ENCODE data around the gene DAZ1.
"Not testable (repeated sequence)": the region's sequence is repeated elsewhere in the genome, so short reads cannot be mapped to it uniquely, and the experiment has no call there.

DAZ1 gene

GRCh38 chrY:23198908-23199307, at the start of gene DAZ1:
Gene DAZ1, minus strand, starts transcription at chrY:23199008. Its CDS starts 208 bp downstream, at chrY:23198800.
- not testable (repeated sequence) for DNase-seq

- not testable (repeated sequence) for DNase-seq
These were observed 20.4 kb upstream of the DAZ1 start, which contains the start of gene DAZ2 for GRCh38 chrY:23219233-23219632. Gene DAZ2, plus strand, starts transcription at chrY:23219533. Its CDS starts 208 bp downstream, at chrY:23219741.

- DNase-seq, result not testable (repeated sequence)
These were observed 11.9 kb upstream of the DAZ1 start for GRCh38 chrY:23210681-23211080.

- not testable (repeated sequence) for DNase-seq
These were observed 11.1 kb upstream of the DAZ1 start for GRCh38 chrY:23209802-23210495.

DNA sequence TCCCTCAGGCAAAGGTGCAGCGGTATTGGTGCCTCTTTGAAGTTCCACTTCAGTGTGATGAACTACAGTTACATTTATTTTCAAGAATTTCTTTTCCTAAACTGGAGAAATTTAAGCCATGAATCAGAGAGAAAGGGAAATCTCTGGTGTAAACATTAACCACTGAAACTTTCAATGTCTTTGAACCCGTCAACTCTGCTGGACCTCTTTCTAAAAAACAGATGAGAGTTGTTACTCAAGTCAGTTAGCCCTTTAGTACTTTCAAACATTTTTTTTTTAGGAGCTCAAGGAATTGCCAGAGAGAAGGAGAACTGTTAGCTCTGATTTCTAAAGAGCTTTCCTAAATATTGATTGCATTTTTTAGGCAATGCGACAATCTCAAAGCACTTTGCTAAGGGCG, 8.6 kb upstream of the DAZ1 start:
- not testable (repeated sequence) for DNase-seq
